ENCODE measurements around the gene XKRX.

XKRX gene

GRCh38 chrX:100928660-100929613 lies at the start of gene XKRX:
XKRX (minus strand) TSS chrX:100928917; CDS start chrX:100928304, 613 bp downstream.
- DNase-seq (ENCODE audit: low spot score) = no peak

GRCh38 chrX:100976211-100976610 lies 47.5 kb upstream of the XKRX start:
- DNase-seq (ENCODE audit: low spot score) = no peak

GRCh38 chrX:100975212-100975611 lies 46.5 kb upstream of the XKRX start:
- DNase-seq (ENCODE audit: low spot score) = no peak

- DNase-seq (ENCODE audit: low spot score) = no peak
Measured at GRCh38 chrX:100973411-100973810, 44.7 kb upstream of the XKRX start.

GRCh38 chrX:100969936-100970335 lies 41.2 kb upstream of the XKRX start:
- no peak for DNase-seq (ENCODE audit: low spot score)

- DNase-seq (ENCODE audit: low spot score) = no peak
Measured at GRCh38 chrX:100969408-100969807, 40.7 kb upstream of the XKRX start, which contains the start of gene ARL13A. ARL13A (plus strand) TSS chrX:100969708; CDS start chrX:100973690, 3,982 bp downstream.

- peak; percentile 4 for DNase-seq (ENCODE audit: low spot score)
Measured at GRCh38 chrX:100964362-100964761, 35.6 kb upstream of the XKRX start.

GRCh38 chrX:100962811-100963210 lies 34.1 kb upstream of the XKRX start:
- DNase-seq (ENCODE audit: low spot score) = no peak

- no peak for DNase-seq (ENCODE audit: low spot score)
Measured at GRCh38 chrX:100948557-100948956, 19.8 kb upstream of the XKRX start.

- no peak for DNase-seq (ENCODE audit: low spot score)
Measured at GRCh38 chrX:100946299-100946927, 17.7 kb upstream of the XKRX start.

- no peak for DNase-seq (ENCODE audit: low spot score)
Measured at GRCh38 chrX:100944601-100945000, 15.9 kb upstream of the XKRX start.

- DNase-seq (ENCODE audit: low spot score) = no peak
Measured at GRCh38 chrX:100939333-100939732, 10.6 kb upstream of the XKRX start.

GRCh38 chrX:100935767-100936166 lies 7.0 kb upstream of the XKRX start:
- DNase-seq (ENCODE audit: low spot score) = no peak

GRCh38 chrX:100931925-100932285 lies 3.2 kb upstream of the XKRX start:
- DNase-seq (ENCODE audit: low spot score) = no peak

- no peak for DNase-seq (ENCODE audit: low spot score)
Measured at GRCh38 chrX:100931218-100931924, 2.7 kb upstream of the XKRX start.

GRCh38 chrX:100926453-100926852 lies 2.3 kb downstream of the XKRX start:
- DNase-seq (ENCODE audit: low spot score) = no peak

GRCh38 chrX:100924375-100924774 lies 4.3 kb downstream of the XKRX start:
- no peak for DNase-seq (ENCODE audit: low spot score)

- DNase-seq (ENCODE audit: low spot score) = no peak
Measured at GRCh38 chrX:100915562-100915961, 13.2 kb downstream of the XKRX start.

GRCh38 chrX:100913111-100913510 lies 15.6 kb downstream of the XKRX start:
- DNase-seq (ENCODE audit: low spot score) = no peak

GRCh38 chrX:100911731-100912130 lies 17.0 kb downstream of the XKRX start:
- no peak for DNase-seq (ENCODE audit: low spot score)

- DNase-seq (ENCODE audit: low spot score) = no peak
Measured at GRCh38 chrX:100905620-100906019, 23.1 kb downstream of the XKRX start.

GRCh38 chrX:100904433-100904832 lies 24.3 kb downstream of the XKRX start:
- no peak for DNase-seq (ENCODE audit: low spot score)

Data from pons (tissue), 1 donor.